A549 (cell line): ENCODE data around the gene OR2T8.

ENCODE experiments used
- FOXS1 ChIP-seq: fragments of 250-450 bp; sonication (Bioruptor Pico); IDR thresholded peaks from 2 replicates; pipeline ENCODE4 v1.5.0; 2020; ENCODE audit warnings: mild to moderate bottlenecking, moderate library complexity
- PHF8 ChIP-seq: fragments of 200-600 bp; sonication (generic); IDR thresholded peaks from 2 replicates; pipeline ENCODE4 v1.6.1; 2016; ENCODE audit warnings: low read depth, mild to moderate bottlenecking, antibody characterized with exemption, moderate library complexity, borderline replicate concordance
- RCOR1 ChIP-seq: fragments of 150-350 bp; IDR thresholded peaks from 2 replicates; pipeline ENCODE4 v1.6.1; 2014; ENCODE audit warnings: antibody characterized with exemption, low read length, low read depth
- TF ChIP-seq, protein P1 (sequence below): IDR thresholded peaks from 2 replicates; pipeline ENCODE4 v1.6.1; 2012
- TF ChIP-seq, protein P2 (sequence below): fragments of 200-600 bp; sonication (generic); IDR thresholded peaks from 2 replicates; pipeline ENCODE4 v1.6.1; 2016; ENCODE audit warnings: antibody characterized with exemption, mild to moderate bottlenecking, moderate library complexity
- TF ChIP-seq, protein P3 (sequence below): fragments of >200 bp; sonication (Bioruptor Twin); formaldehyde crosslinking; IDR thresholded peaks from 3 replicates; pipeline ENCODE4 v1.5.1; 2016
- TF ChIP-seq, protein P4 (sequence below): fragments of >200 bp; sonication (Bioruptor Twin); formaldehyde crosslinking; IDR thresholded peaks from 2 replicates; pipeline ENCODE4 v1.6.1; 2016

DNA sequence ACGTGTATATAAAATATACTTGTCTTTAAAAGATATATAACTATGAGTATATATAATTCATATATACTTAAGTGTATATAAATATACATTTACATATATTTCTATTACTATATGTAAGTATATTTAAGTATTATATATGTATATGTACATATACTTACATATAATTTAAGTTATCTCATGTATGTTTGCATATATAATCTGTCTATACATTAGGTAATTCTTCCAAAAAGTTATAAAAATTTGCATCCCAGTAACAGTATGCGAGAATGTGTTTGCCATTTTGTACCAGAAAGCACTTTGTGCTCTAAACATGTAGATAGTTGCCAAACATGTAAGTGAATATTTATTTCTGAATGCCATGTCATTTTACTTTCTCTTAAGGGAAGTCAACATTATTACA lies 44.9 kb downstream of the OR2T8 start, which contains the start of gene OR2AK2:
- TF ChIP-seq, protein P1, sequence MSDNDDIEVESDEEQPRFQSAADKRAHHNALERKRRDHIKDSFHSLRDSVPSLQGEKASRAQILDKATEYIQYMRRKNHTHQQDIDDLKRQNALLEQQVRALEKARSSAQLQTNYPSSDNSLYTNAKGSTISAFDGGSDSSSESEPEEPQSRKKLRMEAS, result no peak
- TF ChIP-seq RCOR1, result no peak
- TF ChIP-seq, protein P2, sequence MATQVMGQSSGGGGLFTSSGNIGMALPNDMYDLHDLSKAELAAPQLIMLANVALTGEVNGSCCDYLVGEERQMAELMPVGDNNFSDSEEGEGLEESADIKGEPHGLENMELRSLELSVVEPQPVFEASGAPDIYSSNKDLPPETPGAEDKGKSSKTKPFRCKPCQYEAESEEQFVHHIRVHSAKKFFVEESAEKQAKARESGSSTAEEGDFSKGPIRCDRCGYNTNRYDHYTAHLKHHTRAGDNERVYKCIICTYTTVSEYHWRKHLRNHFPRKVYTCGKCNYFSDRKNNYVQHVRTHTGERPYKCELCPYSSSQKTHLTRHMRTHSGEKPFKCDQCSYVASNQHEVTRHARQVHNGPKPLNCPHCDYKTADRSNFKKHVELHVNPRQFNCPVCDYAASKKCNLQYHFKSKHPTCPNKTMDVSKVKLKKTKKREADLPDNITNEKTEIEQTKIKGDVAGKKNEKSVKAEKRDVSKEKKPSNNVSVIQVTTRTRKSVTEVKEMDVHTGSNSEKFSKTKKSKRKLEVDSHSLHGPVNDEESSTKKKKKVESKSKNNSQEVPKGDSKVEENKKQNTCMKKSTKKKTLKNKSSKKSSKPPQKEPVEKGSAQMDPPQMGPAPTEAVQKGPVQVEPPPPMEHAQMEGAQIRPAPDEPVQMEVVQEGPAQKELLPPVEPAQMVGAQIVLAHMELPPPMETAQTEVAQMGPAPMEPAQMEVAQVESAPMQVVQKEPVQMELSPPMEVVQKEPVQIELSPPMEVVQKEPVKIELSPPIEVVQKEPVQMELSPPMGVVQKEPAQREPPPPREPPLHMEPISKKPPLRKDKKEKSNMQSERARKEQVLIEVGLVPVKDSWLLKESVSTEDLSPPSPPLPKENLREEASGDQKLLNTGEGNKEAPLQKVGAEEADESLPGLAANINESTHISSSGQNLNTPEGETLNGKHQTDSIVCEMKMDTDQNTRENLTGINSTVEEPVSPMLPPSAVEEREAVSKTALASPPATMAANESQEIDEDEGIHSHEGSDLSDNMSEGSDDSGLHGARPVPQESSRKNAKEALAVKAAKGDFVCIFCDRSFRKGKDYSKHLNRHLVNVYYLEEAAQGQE, result no peak
- no peak for TF ChIP-seq PHF8
- TF ChIP-seq, protein P3, sequence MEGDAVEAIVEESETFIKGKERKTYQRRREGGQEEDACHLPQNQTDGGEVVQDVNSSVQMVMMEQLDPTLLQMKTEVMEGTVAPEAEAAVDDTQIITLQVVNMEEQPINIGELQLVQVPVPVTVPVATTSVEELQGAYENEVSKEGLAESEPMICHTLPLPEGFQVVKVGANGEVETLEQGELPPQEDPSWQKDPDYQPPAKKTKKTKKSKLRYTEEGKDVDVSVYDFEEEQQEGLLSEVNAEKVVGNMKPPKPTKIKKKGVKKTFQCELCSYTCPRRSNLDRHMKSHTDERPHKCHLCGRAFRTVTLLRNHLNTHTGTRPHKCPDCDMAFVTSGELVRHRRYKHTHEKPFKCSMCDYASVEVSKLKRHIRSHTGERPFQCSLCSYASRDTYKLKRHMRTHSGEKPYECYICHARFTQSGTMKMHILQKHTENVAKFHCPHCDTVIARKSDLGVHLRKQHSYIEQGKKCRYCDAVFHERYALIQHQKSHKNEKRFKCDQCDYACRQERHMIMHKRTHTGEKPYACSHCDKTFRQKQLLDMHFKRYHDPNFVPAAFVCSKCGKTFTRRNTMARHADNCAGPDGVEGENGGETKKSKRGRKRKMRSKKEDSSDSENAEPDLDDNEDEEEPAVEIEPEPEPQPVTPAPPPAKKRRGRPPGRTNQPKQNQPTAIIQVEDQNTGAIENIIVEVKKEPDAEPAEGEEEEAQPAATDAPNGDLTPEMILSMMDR, result no peak
- TF ChIP-seq FOXS1, result no peak
- TF ChIP-seq, protein P4, sequence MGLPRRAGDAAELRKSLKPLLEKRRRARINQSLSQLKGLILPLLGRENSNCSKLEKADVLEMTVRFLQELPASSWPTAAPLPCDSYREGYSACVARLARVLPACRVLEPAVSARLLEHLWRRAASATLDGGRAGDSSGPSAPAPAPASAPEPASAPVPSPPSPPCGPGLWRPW, result no peak
